Activated effector memory CD4-positive, alpha-beta T cell treated with anti-CD3 and anti-CD28 coated beads, Interleukin-2, amount 50 U/mL, for 16 hours (primary cell): ENCODE measurements around the gene STK32B.
"Not testable (repeated sequence)": the region's sequence is repeated elsewhere in the genome, so short reads cannot be mapped to it uniquely, and the experiment has no call there.

Source experiments
- DNase-seq: peaks from one replicate; pipeline ENCODE4 v3.0.0-alpha.2; 2020

STK32B gene

GRCh38 chr4:5277079-5277478, 225.8 kb downstream of the STK32B start:
- no peak for DNase-seq

GRCh38 chr4:5278213-5278612, 226.9 kb downstream of the STK32B start:
- DNase-seq: no peak

- not testable (repeated sequence) for DNase-seq
Measured at GRCh38 chr4:5280069-5280468, 228.8 kb downstream of the STK32B start.

- no peak for DNase-seq
Measured at GRCh38 chr4:5280828-5281227, 229.5 kb downstream of the STK32B start.

- DNase-seq: no peak
Measured at GRCh38 chr4:5283837-5284236, 232.6 kb downstream of the STK32B start.

GRCh38 chr4:5284517-5284916, 233.2 kb downstream of the STK32B start:
- DNase-seq: no peak

GRCh38 chr4:5292101-5292500, 240.8 kb downstream of the STK32B start:
- no peak for DNase-seq

- DNase-seq: not testable (repeated sequence)
Measured at GRCh38 chr4:5298000-5298787, 246.9 kb downstream of the STK32B start.

- DNase-seq: no peak
Measured at GRCh38 chr4:5300283-5300682, 249.0 kb downstream of the STK32B start.

GRCh38 chr4:5307928-5308327, 256.6 kb downstream of the STK32B start:
- DNase-seq: no peak

GRCh38 chr4:5322321-5322720, 271.0 kb downstream of the STK32B start:
- DNase-seq: no peak

GRCh38 chr4:5330339-5330989, 279.2 kb downstream of the STK32B start:
- DNase-seq: no peak

GRCh38 chr4:5337731-5338130, 286.5 kb downstream of the STK32B start:
- DNase-seq: no peak

- DNase-seq: no peak
Measured at GRCh38 chr4:5338531-5338930, 287.3 kb downstream of the STK32B start.

GRCh38 chr4:5340991-5341451, 289.7 kb downstream of the STK32B start:
- no peak for DNase-seq

GRCh38 chr4:5341526-5341925, 290.2 kb downstream of the STK32B start:
- no peak for DNase-seq

GRCh38 chr4:5355846-5356245, 304.6 kb downstream of the STK32B start:
- no peak for DNase-seq

GRCh38 chr4:5357870-5358269, 306.6 kb downstream of the STK32B start:
- DNase-seq: no peak

- no peak for DNase-seq
Measured at GRCh38 chr4:5361968-5362367, 310.7 kb downstream of the STK32B start.

- DNase-seq: no peak
Measured at GRCh38 chr4:5364406-5364805, 313.1 kb downstream of the STK32B start.

- no peak for DNase-seq
Measured at GRCh38 chr4:5365071-5366008, 314.1 kb downstream of the STK32B start.

- DNase-seq: no peak
Measured at GRCh38 chr4:5366009-5366386, 314.7 kb downstream of the STK32B start.

- no peak for DNase-seq
Measured at GRCh38 chr4:5366421-5366820, 315.1 kb downstream of the STK32B start.
